Measurements from ENCODE around the gene SRPK3.
A peak's percentile ranks its signal among the peaks of the same experiment; 100 is the strongest.

SRPK3 gene

GRCh38 chrX:153781428-153782047 is 697 bp downstream of the SRPK3 start:
- H3K4me3 ChIP-seq (ENCODE audit: low read depth, low read length) = no peak overlapping the region

GRCh38 chrX:153782313-153782712 is 1.5 kb downstream of the SRPK3 start:
- no peak overlapping the region for H3K4me3 ChIP-seq (ENCODE audit: low read depth, low read length)

DNA sequence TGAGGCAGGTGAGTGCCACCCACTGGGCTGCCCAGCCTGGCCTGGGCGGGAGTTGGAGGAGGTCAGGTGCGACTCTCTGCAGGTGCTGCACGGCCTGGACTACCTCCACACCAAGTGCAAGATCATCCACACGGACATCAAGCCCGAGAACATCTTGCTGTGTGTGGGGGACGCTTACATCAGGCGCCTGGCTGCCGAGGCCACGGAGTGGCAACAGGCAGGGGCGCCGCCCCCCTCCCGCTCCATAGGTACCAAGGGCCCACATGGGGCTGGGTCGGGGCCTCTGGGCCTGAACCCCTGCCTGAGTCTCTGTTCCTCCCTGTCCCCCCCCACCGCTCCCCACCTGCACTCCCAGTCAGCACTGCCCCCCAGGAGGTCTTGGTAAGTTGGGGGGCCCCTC is 2.0 kb downstream of the SRPK3 start:
- H3K4me3 ChIP-seq (ENCODE audit: low read depth, low read length) = no peak overlapping the region

- H3K4me3 ChIP-seq (ENCODE audit: low read depth, low read length) = no peak overlapping the region
Observed at GRCh38 chrX:153783378-153784013, 2.7 kb downstream of the SRPK3 start.

- H3K4me3 ChIP-seq (ENCODE audit: low read depth, low read length) = no peak overlapping the region
Observed at GRCh38 chrX:153784325-153784967, 3.6 kb downstream of the SRPK3 start.

DNA sequence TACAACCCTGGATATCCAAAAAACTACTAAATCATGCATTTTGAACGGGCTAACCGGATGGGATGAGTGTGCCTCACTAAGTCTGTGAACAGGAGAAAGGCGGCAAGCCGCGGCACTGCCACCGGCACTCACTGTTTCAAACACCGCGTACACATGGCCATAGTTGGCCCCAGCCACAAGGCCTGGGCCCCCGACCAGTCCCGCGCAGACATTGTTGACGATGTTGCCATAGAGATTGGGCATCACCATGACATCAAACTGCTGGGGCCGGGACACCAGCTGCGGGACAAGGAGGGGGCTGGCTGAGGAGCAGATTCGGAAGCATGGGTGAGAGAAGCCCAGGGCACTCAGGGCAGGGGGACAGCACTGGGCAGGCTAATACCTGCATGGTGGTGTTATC is 5.8 kb downstream of the SRPK3 start:
- no peak overlapping the region for H3K4me3 ChIP-seq (ENCODE audit: low read depth, low read length)

DNA sequence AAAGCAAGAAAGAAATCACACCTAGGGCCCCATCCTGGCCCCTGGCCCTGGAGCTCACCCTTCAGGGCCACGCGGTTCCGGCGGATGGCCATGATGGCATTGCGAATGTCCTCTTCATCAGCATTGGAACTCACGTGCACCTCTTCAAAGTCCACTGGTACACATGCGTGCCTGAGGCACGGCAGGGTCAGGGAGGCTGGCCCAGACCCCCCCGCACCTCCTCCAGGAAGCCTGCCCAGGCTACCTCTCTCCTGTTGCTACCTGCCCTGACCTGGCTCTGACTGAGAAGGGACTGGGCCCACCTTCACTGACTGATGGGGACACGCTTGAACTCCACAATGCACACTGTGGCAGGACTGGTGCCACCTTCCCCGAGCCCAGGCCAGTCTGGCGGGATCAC is 8.8 kb downstream of the SRPK3 start:
- no peak overlapping the region for H3K4me3 ChIP-seq (ENCODE audit: low read depth, low read length)

GRCh38 chrX:153791104-153791852 is 10.4 kb downstream of the SRPK3 start:
- H3K4me3 ChIP-seq (ENCODE audit: low read depth, low read length) = no peak overlapping the region

- no peak overlapping the region for H3K4me3 ChIP-seq (ENCODE audit: low read depth, low read length)
Observed at GRCh38 chrX:153792368-153792767, 11.5 kb downstream of the SRPK3 start.

- peak overlapping the region; percentile 70 for H3K4me3 ChIP-seq (ENCODE audit: low read depth, low read length)
Observed at GRCh38 chrX:153793291-153793690, 12.4 kb downstream of the SRPK3 start.

- peak within 1 kb of the TSS; percentile 70 for H3K4me3 ChIP-seq (ENCODE audit: low read depth, low read length)
Observed at GRCh38 chrX:153794018-153794896, 13.4 kb downstream of the SRPK3 start, which contains the start of the genes IDH3G and SSR4. TSS of gene IDH3G (minus strand) at chrX:153794375. CDS start at chrX:153794326, 49 bp downstream. TSS of gene SSR4 (plus strand) at chrX:153794668. CDS start at chrX:153794688, 20 bp downstream.

DNA sequence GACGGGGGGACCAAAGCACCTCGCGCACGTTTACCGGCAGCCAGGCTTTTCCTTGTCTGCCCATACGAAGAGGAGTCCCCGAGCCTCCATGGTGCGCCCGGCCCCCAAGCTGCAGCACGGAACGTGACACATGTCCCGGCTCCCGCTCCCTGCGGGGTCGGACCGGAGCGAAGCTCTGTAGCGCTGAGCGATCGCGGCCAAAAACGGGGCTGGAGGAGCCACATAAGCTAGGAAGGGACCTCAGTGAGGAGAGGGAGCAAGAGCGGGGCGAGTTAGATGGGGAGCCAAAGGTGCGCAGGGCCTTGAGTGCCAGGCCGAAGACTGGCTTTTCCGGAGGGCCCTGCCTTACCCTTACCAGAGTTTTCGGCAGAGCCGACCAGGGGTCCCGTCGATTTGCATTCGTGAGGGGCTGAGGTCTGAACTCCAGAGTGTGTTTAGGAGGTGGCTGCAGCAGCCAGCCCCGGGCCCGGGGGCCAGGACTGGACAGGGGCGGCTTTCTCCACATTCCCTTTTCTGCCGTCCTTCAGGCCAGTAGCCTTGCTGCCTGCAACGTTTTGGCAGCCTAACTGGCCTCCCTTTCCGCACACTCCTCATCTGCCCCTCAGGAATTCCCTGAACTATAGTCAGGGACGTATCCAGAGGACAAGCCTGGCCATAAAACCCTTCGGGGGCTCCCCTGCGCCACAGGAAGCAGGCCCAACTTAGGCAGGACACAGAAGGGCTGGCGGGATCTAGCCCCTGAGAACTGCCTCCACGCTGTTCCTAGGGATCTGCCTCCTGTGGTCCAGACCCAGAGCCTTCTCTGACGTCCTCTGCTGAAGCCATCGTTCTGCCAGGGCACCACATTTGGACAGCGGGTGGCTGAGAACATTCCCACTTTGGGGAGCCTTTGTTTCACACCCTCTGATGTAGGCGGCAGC is 14.3 kb downstream of the SRPK3 start:
- peak overlapping the region; percentile 70 for H3K4me3 ChIP-seq (ENCODE audit: low read depth, low read length)

DNA sequence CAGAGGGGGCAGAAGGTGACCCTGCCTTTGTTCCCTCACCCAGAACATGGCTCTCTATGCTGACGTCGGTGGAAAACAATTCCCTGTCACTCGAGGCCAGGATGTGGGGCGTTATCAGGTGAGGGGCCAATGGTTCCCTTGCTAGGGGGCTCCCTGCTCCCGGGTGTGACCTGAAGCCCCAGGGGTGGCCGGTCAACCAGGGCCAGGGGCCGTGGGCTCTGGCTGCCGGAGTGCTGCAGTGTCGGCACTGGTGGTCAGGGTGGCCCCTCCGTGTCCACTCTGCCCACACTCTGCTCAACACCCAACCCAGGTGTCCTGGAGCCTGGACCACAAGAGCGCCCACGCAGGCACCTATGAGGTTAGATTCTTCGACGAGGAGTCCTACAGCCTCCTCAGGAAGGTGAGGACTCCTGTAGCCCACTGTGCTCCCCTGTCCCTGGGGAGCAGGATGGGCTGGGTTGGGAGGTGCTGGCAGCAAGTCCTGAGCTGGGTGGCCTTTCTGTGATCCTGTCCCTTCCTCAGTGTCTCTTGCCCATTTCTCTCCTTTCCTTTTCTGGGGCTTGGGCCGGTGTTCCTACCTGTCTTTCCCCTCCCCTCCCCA is 16.7 kb downstream of the SRPK3 start:
- no peak overlapping the region for H3K4me3 ChIP-seq (ENCODE audit: low read depth, low read length)

GRCh38 chrX:153799326-153799725 is 18.5 kb downstream of the SRPK3 start:
- no peak overlapping the region for H3K4me3 ChIP-seq (ENCODE audit: low read depth, low read length)

DNA sequence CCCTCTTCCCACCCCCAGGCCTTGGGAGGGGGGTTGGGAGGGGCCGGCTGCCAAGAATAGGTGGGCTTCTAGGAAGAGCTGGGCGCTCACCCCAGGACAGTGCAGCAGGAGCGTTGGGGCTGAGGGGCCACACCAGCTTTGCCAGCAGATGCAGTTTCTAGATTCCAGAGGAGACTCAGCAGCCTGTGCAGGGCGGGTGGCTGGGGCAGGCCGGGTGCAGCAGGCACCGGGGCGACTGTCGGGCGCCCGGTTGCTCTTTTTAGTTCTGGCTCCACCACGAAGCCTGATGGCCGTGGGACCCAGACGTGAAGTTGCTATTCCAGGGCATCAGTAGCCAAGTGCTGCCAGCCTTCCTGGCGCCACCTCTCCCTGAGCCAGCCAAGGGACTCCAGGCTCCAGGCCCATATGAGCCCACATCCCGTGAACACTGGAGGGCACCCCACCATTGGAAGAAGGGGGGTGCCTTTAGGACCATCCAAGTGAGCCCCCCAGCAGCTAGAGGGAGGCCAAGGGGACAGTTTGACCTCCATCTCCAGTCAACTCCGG is 19.4 kb downstream of the SRPK3 start:
- no peak overlapping the region for H3K4me3 ChIP-seq (ENCODE audit: low read depth, low read length)

DNA sequence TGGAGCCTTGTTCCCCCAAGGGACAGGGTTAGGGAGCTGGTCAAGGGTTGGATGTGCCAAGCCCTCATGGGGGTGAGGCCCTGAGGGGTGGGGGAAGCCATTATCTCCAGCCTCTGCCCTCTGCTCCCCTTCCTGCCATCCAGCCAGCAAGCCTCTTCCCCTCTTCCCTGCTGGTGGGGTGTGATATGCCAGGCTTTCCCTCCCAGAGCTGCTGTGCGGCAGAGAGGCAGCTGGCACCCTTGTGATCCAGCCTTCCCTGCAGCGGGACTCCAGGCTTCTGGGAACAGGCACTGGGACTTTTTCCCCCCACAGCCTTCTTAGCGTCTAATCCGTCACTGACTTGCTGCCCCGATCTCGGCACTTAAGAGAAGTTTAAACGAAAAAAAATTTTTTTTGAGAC is 19.9 kb downstream of the SRPK3 start:
- H3K4me3 ChIP-seq (ENCODE audit: low read depth, low read length) = no peak overlapping the region

DNA sequence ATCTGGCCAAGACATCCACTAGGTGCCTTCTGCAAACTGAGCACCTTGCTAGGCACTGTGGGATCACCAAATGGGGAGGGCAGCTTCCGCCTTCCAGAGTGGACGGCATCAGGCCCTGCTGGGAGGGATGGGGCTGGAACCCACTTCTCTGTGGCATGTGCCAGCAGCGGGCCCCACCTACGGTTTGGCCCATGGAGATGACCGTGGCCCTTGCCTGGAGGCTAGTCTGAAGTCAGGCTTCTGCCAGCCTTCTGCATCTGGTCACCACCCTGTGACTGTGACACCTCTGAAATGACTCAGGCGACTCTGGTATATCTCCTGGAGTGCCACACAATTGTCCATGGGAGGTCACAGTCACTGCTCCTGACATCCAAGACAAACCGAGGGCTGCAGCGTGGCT is 20.8 kb downstream of the SRPK3 start:
- no peak overlapping the region for H3K4me3 ChIP-seq (ENCODE audit: low read depth, low read length)

GRCh38 chrX:153802513-153803045 is 21.7 kb downstream of the SRPK3 start:
- H3K4me3 ChIP-seq (ENCODE audit: low read depth, low read length) = no peak overlapping the region

All from iPS-11a (cell line).